ENCODE results near the gene TMEM94. TPM values are rescaled to one million over a fixed set of nuclear protein-coding genes. Genes with fewer than 3 reads are reported as not detected.

TMEM94 gene
- total and polyA plus RNA-seq, 2 of the 8 experiments (the other 6 are each of a cell fraction or from before 2014, with no cell fraction given), result 54.8 to 69.9 TPM

DNA sequence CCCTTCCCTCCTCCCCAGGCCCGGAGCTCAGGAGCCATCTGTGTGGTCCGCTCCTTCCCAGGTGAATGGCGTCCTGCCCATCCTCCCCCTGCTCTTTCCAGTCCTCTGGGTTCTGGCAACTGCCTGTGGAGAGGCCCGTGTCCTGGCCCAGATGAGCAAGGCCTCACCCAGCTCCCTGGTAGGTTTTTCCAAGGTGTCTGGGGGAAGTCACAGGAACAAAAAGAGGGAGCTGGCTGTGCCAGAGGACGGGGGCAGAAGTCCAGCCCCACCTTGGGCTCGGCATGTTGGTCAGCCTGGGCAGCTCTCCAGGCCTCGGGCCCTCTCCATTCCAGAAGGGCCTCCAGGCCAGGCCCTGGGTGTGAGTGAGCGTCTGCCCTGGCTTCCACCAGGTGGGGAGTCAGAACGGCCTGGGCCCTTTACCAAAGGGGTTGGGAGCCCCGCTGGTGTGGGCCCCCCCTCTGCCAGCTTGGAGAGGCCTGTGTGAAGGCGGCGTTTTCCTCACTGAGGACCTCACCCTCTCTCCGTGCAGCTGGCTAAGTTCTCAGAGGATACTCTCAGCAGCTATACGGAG, 33.8 kb downstream of the TMEM94 start:
- Histone ChIP-seq H2BK20ac (ENCODE audit: low read length) (no peak overlapping the region), H4K20me1 (replicated peaks in 1 of 2; ENCODE audit: control insufficient read depth in 1 of 2, insufficient read depth in 2 of 2, low read length in 2 of 2) (peaks cover 0 to 12% of the 10 kb centered on the region in 2 experiments), H2BK120ac (replicated peaks; ENCODE audit: low read depth, low read length) (no peak overlapping the region), H3K9ac (replicated peaks in 1 of 4; ENCODE audit: extremely low read depth in 1 of 4, low read depth in 3 of 4, low read length in 3 of 4) (no peak overlapping the region), H2BK12ac (ENCODE audit: low read depth, low read length) (no peak overlapping the region), H2AK5ac (ENCODE audit: low read depth, low read length) (no peak overlapping the region), H3K4me3 (ENCODE audit: extremely low read depth in 1 of 4, insufficient read depth in 2 of 4, low read depth in 3 of 4, low read length in 4 of 4) (no peak overlapping the region), H3K27me3 (replicated peaks in 1 of 4; ENCODE audit: control insufficient read depth in 3 of 4, extremely low read depth in 1 of 4, insufficient read depth in 3 of 4, low read length in 3 of 4) (no peaks in the 10 kb centered on the region), H3K23me2 (ENCODE audit: low read depth, low read length) (no peaks in the 10 kb centered on the region), H3K9me3 (ENCODE audit: insufficient read depth in 2 of 2, low read depth in 1 of 2, low read length in 1 of 2) (no peaks in the 10 kb centered on the region), H2BK15ac (ENCODE audit: low read length) (no peak overlapping the region), H3K18ac (ENCODE audit: extremely low read depth, low read length) (no peak overlapping the region), H3K56ac (replicated peaks; ENCODE audit: insufficient read length, low read depth, low read length) (no peak overlapping the region), H2AFZ (ENCODE audit: low read length) (no peak overlapping the region), H4K8ac (ENCODE audit: extremely low read depth, insufficient read depth, low read length) (no peak overlapping the region), H3K79me1 (ENCODE audit: low read depth, low read length) (no peaks in the 10 kb centered on the region; the same call in 1 of the 2 replicates), H4K5ac (ENCODE audit: insufficient read length, low read depth, low read length) (no peak overlapping the region), H3K36me3 (ENCODE audit: control insufficient read depth in 2 of 4, insufficient read depth in 4 of 4, low read length in 3 of 4) (peaks cover 0 to 6% (median 4%) of the 10 kb centered on the region in 4 experiments; a peak in 4 of 8 replicates), H3K27ac (ENCODE audit: low read depth, low read length) (no peak overlapping the region), H2BK5ac (ENCODE audit: low read depth, low read length) (no peak overlapping the region), H3K4ac (replicated peaks; ENCODE audit: insufficient read length, low read depth, low read length) (no peak overlapping the region), H3K4me1 (replicated peaks in 1 of 4; ENCODE audit: control insufficient read depth in 3 of 4, insufficient read depth in 4 of 4, low read length in 3 of 4) (no peaks in the 10 kb centered on the region; a peak in 1 of 7 replicates), H3K79me2 (ENCODE audit: control insufficient read depth in 1 of 2, insufficient read depth in 2 of 2, low read length in 2 of 2) (no peaks in the 10 kb centered on the region), H3K4me2 (ENCODE audit: insufficient read depth in 1 of 2, low read depth in 2 of 2, low read length in 2 of 2) (no peak overlapping the region), H4K91ac (replicated peaks; ENCODE audit: insufficient read length, low read length) (no peak overlapping the region), H3K14ac (ENCODE audit: insufficient read length) (no peak overlapping the region), H3K23ac (ENCODE audit: insufficient read length) (no peak overlapping the region)
- DNase-seq (ENCODE audit: low read depth in 1 of 2, low spot score in 2 of 2) (no peak), FAIRE-seq (no peak)
- ChIA-PET CTCF (ENCODE audit: partially characterized antibody) (interaction anchor here (0.6 to 1.8 kb wide), 4 partner anchors 10 to 101 kb away, joined by 3 to 9 read pairs (median 4); no protein-coding TSS in a partner anchor), POLR2A (ENCODE audit: partially characterized antibody) (interaction anchor here (1.2 kb wide), 1 partner anchor 13 kb away, joined by 8 read pairs; no protein-coding TSS in a partner anchor)
- 85% methylated on average over 12 of the region's 14 CpGs; no CpG with 5 or more reads in 1 of the 2 experiments for WGBS, 2 experiments (ENCODE audit: extremely low coverage in 1 of 2, insufficient coverage in 1 of 2, insufficient read length in 1 of 2, insufficient replicate concordance in 2 of 2, low coverage in 1 of 2, low lambda C conversion rate in 2 of 2, missing lambda C conversion rate in 1 of 2)
- TF ChIP-seq, protein P1, sequence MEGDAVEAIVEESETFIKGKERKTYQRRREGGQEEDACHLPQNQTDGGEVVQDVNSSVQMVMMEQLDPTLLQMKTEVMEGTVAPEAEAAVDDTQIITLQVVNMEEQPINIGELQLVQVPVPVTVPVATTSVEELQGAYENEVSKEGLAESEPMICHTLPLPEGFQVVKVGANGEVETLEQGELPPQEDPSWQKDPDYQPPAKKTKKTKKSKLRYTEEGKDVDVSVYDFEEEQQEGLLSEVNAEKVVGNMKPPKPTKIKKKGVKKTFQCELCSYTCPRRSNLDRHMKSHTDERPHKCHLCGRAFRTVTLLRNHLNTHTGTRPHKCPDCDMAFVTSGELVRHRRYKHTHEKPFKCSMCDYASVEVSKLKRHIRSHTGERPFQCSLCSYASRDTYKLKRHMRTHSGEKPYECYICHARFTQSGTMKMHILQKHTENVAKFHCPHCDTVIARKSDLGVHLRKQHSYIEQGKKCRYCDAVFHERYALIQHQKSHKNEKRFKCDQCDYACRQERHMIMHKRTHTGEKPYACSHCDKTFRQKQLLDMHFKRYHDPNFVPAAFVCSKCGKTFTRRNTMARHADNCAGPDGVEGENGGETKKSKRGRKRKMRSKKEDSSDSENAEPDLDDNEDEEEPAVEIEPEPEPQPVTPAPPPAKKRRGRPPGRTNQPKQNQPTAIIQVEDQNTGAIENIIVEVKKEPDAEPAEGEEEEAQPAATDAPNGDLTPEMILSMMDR (IDR thresholded peaks at IDR 0.05; ENCODE audit: control extremely low read depth in 1 of 3, insufficient read depth in 1 of 3, low read depth in 1 of 3, low read length in 3 of 3), result no peak
- TF ChIP-seq SIN3A (conservative IDR thresholded peaks at IDR 0.05 in 1 of 2, IDR thresholded peaks at IDR 0.05 in 1 of 2; ENCODE audit: low read depth in 1 of 2, low read length in 2 of 2) (no peak), NRF1 (IDR thresholded peaks at IDR 0.05; ENCODE audit: low read depth, low read length) (no peak), POLR2AphosphoS5 (IDR thresholded peaks at IDR 0.05; ENCODE audit: low read depth, low read length) (no peak), POU5F1 (IDR thresholded peaks at IDR 0.05; ENCODE audit: low read depth, low read length) (no peak), SAP30 (IDR thresholded peaks at IDR 0.05; ENCODE audit: insufficient read depth, insufficient replicate concordance, low read length) (no peak), SP1 (IDR thresholded peaks at IDR 0.05; ENCODE audit: low read depth, low read length) (no peak)

Measured in H1 (cell line).